Heart right ventricle (tissue), 16 donors: Measurements from ENCODE around the gene NSUN2. TPM values are rescaled to one million over a fixed set of nuclear protein-coding genes. Genes with fewer than 3 reads are reported as not detected.

Experiments
- ATAC-seq, 8 donors: fragments of 200-7000 bp; cut with Tn5 transposase; one replicate each; pipeline ENCODE4 v1.9.1; 2020; ENCODE audit warnings: mild to moderate bottlenecking in 8 of 8, moderate library complexity in 8 of 8, moderate number of reproducible peaks in 1 of 8
- DNase-seq, 2 donors: peaks; one replicate each; pipeline ENCODE4 v3.0.0-alpha.2; 2020
- H3K27ac ChIP-seq, 10 donors: fragments of 200-600 bp; sonication (generic) in 2 of 10; one replicate each; pipeline versions ENCODE4 v1.5.0 to v1.8.0; 2020 to 2022; ENCODE audit warnings: mild to moderate bottlenecking in 3 of 10
- H3K27me3 ChIP-seq, 7 donors: fragments of 200-600 bp; one replicate each; pipeline ENCODE4 v1.8.0; 2021 to 2022; ENCODE audit warnings: mild to moderate bottlenecking in 2 of 7
- H3K36me3 ChIP-seq, 9 donors: fragments of 200-600 bp; sonication (generic) in 1 of 9; one replicate each; pipeline versions ENCODE4 v1.5.0 to v1.8.0; 2020 to 2022; ENCODE audit warnings: mild to moderate bottlenecking in 2 of 9
- H3K4me1 ChIP-seq, 9 donors: fragments of 200-600 bp; sonication (generic) in 1 of 9; one replicate each; pipeline versions ENCODE4 v1.5.0 to v1.8.0; 2020 to 2022; ENCODE audit warnings: mild to moderate bottlenecking in 4 of 9
- H3K4me3 ChIP-seq, 10 donors: fragments of 200-600 bp; sonication (generic) in 2 of 10; one replicate each; pipeline versions ENCODE4 v1.5.0 to v1.8.0; 2020 to 2022; ENCODE audit warnings: mild to moderate bottlenecking in 7 of 10, moderate library complexity in 2 of 10
- H3K9me3 ChIP-seq, 11 donors: fragments of 200-600 bp in 10 of 11; sonication (generic) in 2 of 11; one replicate each; pipeline versions ENCODE4 v1.5.0 to v1.8.0; 2013 to 2022; ENCODE audit warnings: mild to moderate bottlenecking in 2 of 11, control low read depth in 1 of 11, moderate library complexity in 1 of 11
- CTCF ChIP-seq, 9 donors: fragments of 200-600 bp; sonication (generic) in 2 of 9; IDR thresholded peaks; one replicate each; pipeline versions ENCODE4 v1.5.0 to v1.8.0; 2021 to 2022; ENCODE audit warnings: antibody characterized with exemption in 9 of 9, mild to moderate bottlenecking in 5 of 9, moderate library complexity in 1 of 9
- WGBS, 2 donors: extraction: QIAGEN DNeasy Blood & Tissue Kit; methylation state at CpG; one replicate each; pipeline ENCODE4 v1.1.7; 2013; ENCODE audit warnings: inconsistent platforms in 1 of 2; 5-methylcytosine and 5-hydroxymethylcytosine counted together
- intact Hi-C, 10 donors: fragments of 100-400 bp; cut with DNase I; formaldehyde crosslinking; loops; one replicate each; pipeline versions ENCODE4 v1.11.1 to v1.14.2; 2022
- polyA plus RNA-seq, 2 donors: library from polyadenylated mRNA; stranded (reverse); fragments of 200-250 nt; gene quantifications; one replicate each; pipeline ENCODE4 v1.2.3, GENCODE V29; 2013
- total RNA-seq, 10 donors: library from RNA; stranded (reverse); fragmentation: NEBNext Ultra II Directional in 3 of 10; extraction: Animal tissue kit (Norgen Biotek cat#: 25700) in 3 of 10; gene quantifications; one replicate each; pipeline versions ENCODE4 v1.2.1 to v1.2.4, GENCODE V29; 2021 to 2023
- donor health status: Arrhythmogenic right ventricular cardiomyopathy.
- donor health status: ischemic (EF 13 %, LVEDD 7.1; RV severe dilation, severe dysfunction).
- donor health status: healthy with polysubstance abuse.
- donor health status: DM: no; HTN: yes; CAD: no.
- donor health status: DM: no; HTN: no; CAD: no.
- donor health status: ischemic (EF 25% LVEDD 6.9; RV normal size, moderate dysfunction).
- donor health status: ischemic (EF 25% LVEDD 5.7; RV mildly dilated, moderate dysfunction).
- donor health status: healthy.
- donor health status: DM: yes; HTN: yes; CAD: no.
- donor health status: Ischemic cardiomyopathy.
- donor health status: ischemic (EF 35%, LVEDD 5.7; RV mildly dilated, moderate dysfunction).
- donor health status: nonischemic (EF 11% LVEDD 7.7; RV severe dilation, severe dysfunction).
- donor health status: DM: yes; HTN: yes; CAD: no.
- donor health status: PGD.
- donor health status: ischemic (EF 29% LVEDD 5.4; RV normal size, mild dysfunction).
- donor health status: nonischemic (EF 23%, LVEDD 6.1; RV moderate dilation, normal function).

Gene NSUN2
- total and polyA plus RNA-seq, 12 donors, result 27.9 to 42.6 (median 34.9) TPM

GRCh38 chr5:6594066-6594465 lies 38.8 kb downstream of the NSUN2 start:
- ATAC-seq (no peak), DNase-seq (no peak)
- TF ChIP-seq CTCF (IDR thresholded peaks at IDR 0.05), result no peak
- H3K27ac ChIP-seq, result no peak overlapping the region
- H3K9me3 ChIP-seq, result no peaks in the 10 kb centered on the region
- intact Hi-C loops, result no loop called here
- H3K27me3 ChIP-seq, result no peaks in the 10 kb centered on the region
- H3K4me1 ChIP-seq, result peaks cover 0 to 14% (median 0%) of the 10 kb centered on the region in 9 donors
- peaks cover 0 to 33% (median 0%) of the 10 kb centered on the region in 9 donors for H3K36me3 ChIP-seq
- no peak overlapping the region for H3K4me3 ChIP-seq
- WGBS, 2 donors, result 84 to 90% methylated on average over 6 of the region's 6 CpGs

- Histone ChIP-seq H3K4me1 (peaks cover 0 to 10% (median 0%) of the 10 kb centered on the region in 9 donors), H3K9me3 (no peaks in the 10 kb centered on the region), H3K27me3 (no peaks in the 10 kb centered on the region), H3K27ac (no peak overlapping the region), H3K36me3 (peaks cover 0 to 26% (median 0%) of the 10 kb centered on the region in 9 donors), H3K4me3 (no peak overlapping the region)
- WGBS, 2 donors, result 71 to 82% methylated on average over 14 of the region's 14 CpGs
- ATAC-seq, result no peak
- DNase-seq, result no peak
- TF ChIP-seq CTCF (IDR thresholded peaks at IDR 0.05), result no peak
- intact Hi-C loops, result no loop called here
These were observed 39.5 kb downstream of the NSUN2 start for GRCh38 chr5:6593148-6594016.

- Histone ChIP-seq H3K27ac (no peak overlapping the region), H3K9me3 (no peaks in the 10 kb centered on the region), H3K4me3 (no peak overlapping the region), H3K4me1 (peaks cover 0 to 2% (median 0%) of the 10 kb centered on the region in 9 donors), H3K27me3 (no peaks in the 10 kb centered on the region), H3K36me3 (peaks cover 0 to 21% (median 0%) of the 10 kb centered on the region in 9 donors)
- intact Hi-C loops, result no loop called here
- TF ChIP-seq CTCF (IDR thresholded peaks at IDR 0.05), result no peak
- no peak for ATAC-seq
- WGBS, 2 donors, result 66 to 68% methylated on average over 3 of the region's 3 CpGs
- no peak for DNase-seq
These were observed 40.2 kb downstream of the NSUN2 start for GRCh38 chr5:6592601-6593000.

GRCh38 chr5:6591671-6592288 lies 41.1 kb downstream of the NSUN2 start:
- intact Hi-C loops, result no loop called here
- Histone ChIP-seq H3K27me3 (no peaks in the 10 kb centered on the region), H3K36me3 (peaks cover 0 to 15% (median 0%) of the 10 kb centered on the region in 9 donors), H3K4me1 (no peaks in the 10 kb centered on the region), H3K4me3 (no peak overlapping the region), H3K27ac (no peak overlapping the region), H3K9me3 (peaks cover 0 to 3% (median 0%) of the 10 kb centered on the region in 11 donors)
- 88 to 89% methylated on average over 12 of the region's 12 CpGs for WGBS, 2 donors
- ATAC-seq, result no peak
- DNase-seq, result no peak
- TF ChIP-seq CTCF (IDR thresholded peaks at IDR 0.05), result no peak
